GM12878 (cell line): ENCODE results near the gene DET1. TPM values are rescaled to one million over a fixed set of nuclear protein-coding genes. Genes with fewer than 3 reads are reported as not detected.

Experiments used
- ATAC-seq: fragments of 200-7000 bp; cut with Tn5 transposase; 3 replicates; pipeline ENCODE4 v1.9.1; 2020; ENCODE audit warnings: mild to moderate bottlenecking, moderate library complexity
- BruUV-seq: library from RNA; stranded (reverse); fragments of 400-500 nt; replicated peaks from 2 replicates; lab custom pipeline; 2021; lab: Mats Ljungman, UMichigan
- CTCF ChIA-PET: fragments of 300-600 bp; sonication (Branson Sonifier 250); formaldehyde crosslinking; extraction: SDS; loops from one replicate; lab custom pipeline; 2021; ENCODE audit warnings: inconsistent platforms; lab: Yijun Ruan, JAX
- POLR2A ChIA-PET: fragments of 350-600 bp; formaldehyde crosslinking; extraction: SDS; loops from one replicate; lab custom pipeline; 2021; ENCODE audit warnings: inconsistent platforms; lab: Charles Lee
- RAD21 ChIA-PET: fragments of 300-600 bp; sonication (Branson Sonifier 250); formaldehyde crosslinking; loops from one replicate; lab custom pipeline; 2023; ENCODE audit warnings: antibody characterized with exemption; ENCODE audit not compliant: unreplicated experiment; lab: Charles Lee
- SMC1A ChIA-PET: fragments of 300-600 bp; sonication (Branson Sonifier 250); formaldehyde crosslinking; loops from one replicate; lab custom pipeline; 2023; ENCODE audit not compliant: unreplicated experiment, uncharacterized antibody; lab: Charles Lee
- DNase-seq: peaks from one replicate; pipeline ENCODE4 v3.0.0-alpha.2; 2011; ENCODE audit warnings: low read depth, low spot score
- FAIRE-seq: peaks from 3 replicates; lab custom pipeline; 2011; peaks lifted over from hg19 to GRCh38; lab: Jason Lieb, UNC
- H2AFZ ChIP-seq: 2 replicates; pipeline ENCODE4 v1.6.0; 2011; ENCODE audit warnings: low read depth, low read length, control low read depth; ENCODE audit not compliant: control insufficient read depth
- H3K27ac ChIP-seq: 2 replicates; pipeline ENCODE4 v1.5.1; 2011; ENCODE audit warnings: control low read depth; ENCODE audit not compliant: control insufficient read depth, insufficient read depth
- H3K27me3 ChIP-seq, 2 experiments: replicated peaks in 1 of 2; 2 replicates each; pipeline versions ENCODE4 v1.6.0 to v1.6.1; 2011; ENCODE audit warnings: low read length in 1 of 2; ENCODE audit not compliant: control insufficient read depth in 2 of 2, insufficient read depth in 2 of 2
- H3K36me3 ChIP-seq, 2 experiments: 2 replicates each; pipeline ENCODE4 v1.5.1; 2011; ENCODE audit warnings: low read length in 1 of 2; ENCODE audit not compliant: control insufficient read depth in 2 of 2, insufficient read depth in 2 of 2
- H3K4me1 ChIP-seq: 2 replicates; pipeline ENCODE4 v1.6.1; 2011; ENCODE audit warnings: mild to moderate bottlenecking, low read length, moderate library complexity, mixed read lengths; ENCODE audit not compliant: control insufficient read depth, insufficient read depth
- H3K4me2 ChIP-seq: 2 replicates; pipeline ENCODE4 v1.6.0; 2011; ENCODE audit warnings: control low read depth; ENCODE audit not compliant: control insufficient read depth, insufficient read depth
- H3K4me3 ChIP-seq: fragments of 200-600 bp; sonication (generic); 2 replicates; pipeline ENCODE4 v1.5.1; 2016
- H3K79me2 ChIP-seq: 2 replicates; pipeline ENCODE4 v1.6.0; 2011; ENCODE audit warnings: low read length; ENCODE audit not compliant: control insufficient read depth, insufficient read depth
- H3K9ac ChIP-seq: 2 replicates; pipeline ENCODE4 v1.8.0; 2011; ENCODE audit warnings: low read length, control low read depth, mixed read lengths; ENCODE audit not compliant: control insufficient read depth, insufficient read depth
- H3K9me3 ChIP-seq: replicated peaks from 3 replicates; pipeline ENCODE4 v1.5.1; 2011; ENCODE audit warnings: mild to moderate bottlenecking, low read length; ENCODE audit not compliant: control insufficient read depth, insufficient read depth
- H4K20me1 ChIP-seq: 2 replicates; pipeline ENCODE4 v1.6.0; 2011; ENCODE audit not compliant: control insufficient read depth, insufficient read depth
- EGR1 ChIP-seq, 2 experiments: IDR thresholded peaks; 1 replicate in 1 of 2; 2 replicates in 1 of 2; pipeline ENCODE4 v1.6.1; 2011 to 2012; ENCODE audit warnings: low read depth in 2 of 2, low read length in 2 of 2, borderline replicate concordance in 1 of 2, mild to moderate bottlenecking in 1 of 2, moderate library complexity in 1 of 2
- ETV6 ChIP-seq, 2 experiments: fragments of 450-650 bp in 1 of 2; IDR thresholded peaks in 1 of 2; conservative IDR thresholded peaks in 1 of 2; 2 replicates each; pipeline ENCODE4 v1.6.1; 2014; ENCODE audit warnings: antibody characterized with exemption in 1 of 2, borderline replicate concordance in 1 of 2, low read depth in 1 of 2, mild to moderate bottlenecking in 1 of 2, moderate library complexity in 1 of 2
- FOXK2 ChIP-seq: fragments of 450-650 bp; IDR thresholded peaks from 2 replicates; pipeline ENCODE4 v1.6.1; 2017; ENCODE audit warnings: mild to moderate bottlenecking, moderate library complexity
- HSF1 ChIP-seq: fragments of 150-350 bp; IDR thresholded peaks from 2 replicates; pipeline ENCODE4 v1.6.1; 2014; ENCODE audit warnings: mild to moderate bottlenecking, low read depth, low read length
- NR2C1 ChIP-seq: fragments of 450-650 bp; IDR thresholded peaks from 2 replicates; pipeline ENCODE4 v1.6.1; 2017; ENCODE audit warnings: antibody characterized with exemption, mild to moderate bottlenecking, moderate library complexity
- NRF1 ChIP-seq: conservative IDR thresholded peaks from 2 replicates; pipeline ENCODE4 v1.6.1; 2011; ENCODE audit warnings: mild to moderate bottlenecking, low read depth, low read length, improper control_type of control experiment
- PAX8 ChIP-seq: fragments of 450-650 bp; IDR thresholded peaks from 2 replicates; pipeline ENCODE4 v1.6.1; 2017; ENCODE audit warnings: mild to moderate bottlenecking, moderate library complexity
- PBX3 ChIP-seq: IDR thresholded peaks from 2 replicates; pipeline ENCODE4 v1.6.1; 2011; ENCODE audit warnings: mild to moderate bottlenecking, low read depth, low read length, moderate library complexity; ENCODE audit not compliant: insufficient replicate concordance
- RAD51 ChIP-seq: fragments of 450-650 bp; IDR thresholded peaks from 2 replicates; pipeline ENCODE4 v1.6.1; 2016; ENCODE audit warnings: moderate library complexity, mild to moderate bottlenecking, inconsistent platforms
- SKIL ChIP-seq: fragments of 450-650 bp; IDR thresholded peaks from 2 replicates; pipeline ENCODE4 v1.6.1; 2017; ENCODE audit warnings: mild to moderate bottlenecking, low read depth, inconsistent platforms; ENCODE audit not compliant: poor library complexity, severe bottlenecking
- SMC3 ChIP-seq: IDR thresholded peaks from 2 replicates; pipeline ENCODE4 v1.6.1; 2011; ENCODE audit warnings: low read length, improper control_type of control experiment, borderline replicate concordance
- SRF ChIP-seq, 2 experiments: IDR thresholded peaks; 2 replicates each; pipeline ENCODE4 v1.6.1; 2011; ENCODE audit warnings: low read depth in 2 of 2, low read length in 2 of 2, mild to moderate bottlenecking in 1 of 2, moderate library complexity in 1 of 2
- ZBTB4 ChIP-seq: fragments of 450-650 bp; formaldehyde crosslinking; IDR thresholded peaks from 2 replicates; pipeline ENCODE4 v1.4.0; 2022; ENCODE audit warnings: mild to moderate bottlenecking, moderate library complexity
- WGBS: methylation state at CpG from one replicate; pipeline ENCODE4 v1.1.6; 2016; ENCODE audit warnings: low lambda C conversion rate; ENCODE audit not compliant: insufficient replicate concordance, insufficient coverage; ENCODE audit errors: missing lambda C conversion rate; 5-methylcytosine and 5-hydroxymethylcytosine counted together
- in situ Hi-C: fragments of 300-500 bp; cut with MboI; formaldehyde crosslinking; loops from 9 replicates; pipeline ENCODE4 v1.14.3; 2018; ENCODE audit warnings: mixed read lengths
- intact Hi-C: fragments of 100-400 bp; cut with micrococcal nuclease; formaldehyde crosslinking; loops from one replicate; pipeline ENCODE4 v1.14.2; 2022; ENCODE audit not compliant: unreplicated experiment
- polyA plus RNA-seq, 11 experiments: library from polyadenylated mRNA; depleted of rRNA in 4 of 11; unstranded in 6 of 11; stranded (reverse) in 5 of 11; fragments of >200 nt; fragmentation: Nextera tagmentation in 4 of 11; fragmentation: Illumina TruSeq in 1 of 11; extraction: Ambion mirVana in 4 of 11; extraction: Trizol in 1 of 11; gene quantifications; 1 replicate in 1 of 11; 2 replicates in 10 of 11; pipeline versions ENCODE4 v1.2.1 to v1.2.3, GENCODE V29; 2011 to 2016; ENCODE audit warnings: inconsistent platforms in 2 of 11, missing spikeins in 2 of 11, low read depth in 1 of 11
- total RNA-seq, 4 experiments: library from RNA; depleted of rRNA in 3 of 4; stranded (reverse); fragments of >200 nt in 3 of 4; fragmentation: Illumina TruSeq in 1 of 4; extraction: Trizol in 1 of 4; gene quantifications; 2 replicates each; pipeline versions ENCODE4 v1.2.1 to v1.2.3, GENCODE V29; 2013 to 2021

DET1 gene
- total and polyA plus RNA-seq, 10 of the 15 experiments (the other 5 are each of a cell fraction or from before 2014, with no cell fraction given) = 0.16 to 2.7 (median 1.4) TPM

GRCh38 chr15:88568589-88568988 is 22.1 kb upstream of the DET1 start:
- FAIRE-seq (no peak), DNase-seq (no peak), ATAC-seq (no peak)
- CTCF ChIA-PET = no interaction called here
- Histone ChIP-seq H3K4me3 (no peak overlapping the region), H3K27me3 (no peaks in the 10 kb centered on the region; a peak in 1 of 4 replicates), H3K36me3 (no peaks in the 10 kb centered on the region), H2AFZ (no peak overlapping the region), H3K79me2 (no peaks in the 10 kb centered on the region), H4K20me1 (no peaks in the 10 kb centered on the region), H3K9ac (no peak overlapping the region), H3K4me2 (no peak overlapping the region), H3K9me3 (no peaks in the 10 kb centered on the region), H3K4me1 (no peaks in the 10 kb centered on the region), H3K27ac (no peak overlapping the region)
- TF ChIP-seq ETV6 (conservative IDR thresholded peaks at IDR 0.05 in 1 of 2, IDR thresholded peaks at IDR 0.05 in 1 of 2; ENCODE audit: borderline replicate concordance in 1 of 2, low read depth in 1 of 2) (no peak), SRF (IDR thresholded peaks at IDR 0.05; ENCODE audit: low read depth in 2 of 2, low read length in 2 of 2) (no peak), HSF1 (no peak), PAX8 (no peak), SKIL (no peak), NR2C1 (no peak), RAD51 (no peak), FOXK2 (no peak), ZBTB4 (CRISPR knock-in tag) (no peak), EGR1 (IDR thresholded peaks at IDR 0.05; ENCODE audit: borderline replicate concordance in 1 of 2, low read depth in 2 of 2, low read length in 2 of 2) (no peak), PBX3 (no peak), NRF1 (no peak), SMC3 (no peak)
- no TSS peak for BruUV-seq
- WGBS = 41% methylated on average over 6 of the region's 6 CpGs
- RAD21 ChIA-PET = no interaction called here
- in situ Hi-C loops (no loop called here), intact Hi-C loops (no loop called here)
- POLR2A ChIA-PET = no interaction called here
- SMC1A ChIA-PET = no interaction called here
